NCI-H2171 (cell line): ENCODE results near the gene GPR27.

Experiments
- DNase-seq: peaks from one replicate; lab custom pipeline; 2025; lab: John Stamatoyannopoulos, UW

The GPR27 gene

GRCh38 chr3:71733319-71733718, 20.3 kb upstream of the GPR27 start:
- DNase-seq, result no peak

DNA sequence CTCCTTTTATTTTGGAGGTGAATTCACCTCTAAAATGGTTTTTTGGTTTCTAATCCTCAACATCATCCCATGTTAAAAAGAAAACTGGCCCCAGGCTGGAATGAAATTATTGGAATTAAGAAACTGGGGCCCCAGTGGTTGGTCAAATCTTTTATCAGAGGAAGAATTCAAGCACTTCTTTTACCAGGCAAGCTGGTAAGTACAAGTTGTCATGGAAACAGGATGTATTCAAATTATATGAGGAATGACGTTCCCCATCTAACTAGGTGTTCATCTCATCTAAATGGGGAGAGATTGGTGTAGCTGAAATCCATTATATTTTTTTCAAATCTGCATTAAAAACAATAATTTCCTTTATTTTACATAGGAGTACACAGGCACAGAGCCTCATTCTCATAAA, 18.8 kb upstream of the GPR27 start:
- DNase-seq, result no peak

DNA sequence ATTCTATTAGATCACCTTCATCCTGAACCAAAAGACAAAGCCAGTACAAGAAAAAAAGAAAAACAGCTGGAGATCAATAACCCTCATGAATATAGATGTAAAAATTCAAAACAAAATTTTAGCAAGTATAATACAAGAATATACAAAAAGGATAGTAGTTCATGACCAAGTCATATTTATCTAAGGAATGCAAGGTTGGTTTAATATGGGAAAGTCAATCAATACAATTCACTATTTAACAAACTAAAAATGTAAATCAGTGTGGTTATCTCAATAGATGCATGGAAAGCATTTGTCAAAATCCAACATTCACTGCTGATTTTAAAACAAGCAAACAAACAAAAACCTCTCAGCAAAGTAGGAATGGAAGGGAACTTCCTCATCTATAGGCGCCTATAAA, 11.0 kb upstream of the GPR27 start:
- no peak for DNase-seq

GRCh38 chr3:71744738-71745137, 8.9 kb upstream of the GPR27 start:
- DNase-seq, result no peak

DNA sequence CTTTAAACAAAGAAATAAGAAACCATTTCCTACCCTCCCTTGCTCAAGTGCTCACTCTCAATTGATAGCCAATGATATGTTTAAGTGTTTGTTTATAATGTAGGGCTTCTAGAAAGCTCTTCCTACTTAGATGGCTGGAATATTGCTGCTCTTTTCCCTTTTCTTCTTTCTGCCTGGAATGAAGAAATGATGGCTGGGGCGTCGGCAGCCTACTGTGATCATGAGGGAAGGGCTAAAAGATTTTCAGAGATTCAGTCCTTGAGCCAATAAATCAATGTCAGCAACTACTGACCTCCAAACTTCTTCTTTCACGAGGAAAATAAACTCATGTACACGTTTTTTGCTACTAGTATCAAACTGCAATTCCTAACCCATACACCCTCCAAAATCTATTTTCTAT, 2.1 kb upstream of the GPR27 start:
- no peak for DNase-seq

GRCh38 chr3:71752831-71753700, 589 bp upstream of the GPR27 start:
- no peak for DNase-seq

GRCh38 chr3:71754610-71755253, 1.1 kb downstream of the GPR27 start:
- no peak for DNase-seq

- DNase-seq, result no peak
Measured at GRCh38 chr3:71758091-71758490, 4.4 kb downstream of the GPR27 start.

DNA sequence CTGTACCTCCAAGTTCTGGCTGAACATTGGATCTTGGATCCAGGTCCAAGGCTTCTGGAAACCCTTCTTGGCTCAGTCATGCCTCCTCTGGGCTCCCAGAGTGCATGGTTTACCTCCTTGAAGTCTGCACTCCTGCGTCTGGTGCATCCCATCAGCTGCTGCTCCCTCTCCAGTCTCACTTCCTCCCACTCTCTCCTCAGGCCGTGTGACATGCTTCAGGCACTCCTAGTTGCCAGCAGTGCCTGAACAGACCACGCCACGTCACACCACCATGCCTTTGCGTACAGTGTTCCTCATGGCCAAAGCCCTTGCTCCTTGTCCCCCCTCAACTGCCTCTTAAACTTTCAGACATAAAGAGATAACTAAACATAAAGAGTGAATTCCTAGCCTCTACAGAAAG, 5.7 kb downstream of the GPR27 start:
- no peak for DNase-seq

GRCh38 chr3:71760140-71760539, 6.5 kb downstream of the GPR27 start:
- no peak for DNase-seq

GRCh38 chr3:71763426-71763825, 9.8 kb downstream of the GPR27 start:
- no peak for DNase-seq

- DNase-seq, result no peak
Measured at GRCh38 chr3:71771126-71771525, 17.5 kb downstream of the GPR27 start.

DNA sequence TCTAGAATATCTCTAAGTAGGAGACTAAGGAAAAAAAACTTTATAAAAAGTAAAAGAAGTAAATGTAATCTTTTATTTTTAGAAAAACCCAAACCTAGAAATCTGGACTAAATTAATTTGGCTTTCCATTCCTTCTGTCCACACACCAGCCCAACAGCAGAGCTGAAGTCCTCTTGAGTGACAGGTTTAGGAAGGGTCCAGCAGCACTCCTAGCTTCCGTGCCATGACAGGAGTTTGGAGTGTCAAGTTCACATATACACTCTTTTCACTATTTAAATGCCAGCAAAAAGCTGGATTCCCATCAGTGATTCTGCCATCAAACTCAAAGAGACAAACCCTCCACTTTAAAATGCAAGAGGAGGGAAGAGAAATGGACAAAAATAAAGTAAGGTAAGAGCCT, 18.2 kb downstream of the GPR27 start:
- no peak for DNase-seq

- no peak for DNase-seq
Measured at GRCh38 chr3:71776538-71776937, 22.9 kb downstream of the GPR27 start.

- no peak for DNase-seq
Measured at GRCh38 chr3:71778353-71778752, 24.7 kb downstream of the GPR27 start.

DNA sequence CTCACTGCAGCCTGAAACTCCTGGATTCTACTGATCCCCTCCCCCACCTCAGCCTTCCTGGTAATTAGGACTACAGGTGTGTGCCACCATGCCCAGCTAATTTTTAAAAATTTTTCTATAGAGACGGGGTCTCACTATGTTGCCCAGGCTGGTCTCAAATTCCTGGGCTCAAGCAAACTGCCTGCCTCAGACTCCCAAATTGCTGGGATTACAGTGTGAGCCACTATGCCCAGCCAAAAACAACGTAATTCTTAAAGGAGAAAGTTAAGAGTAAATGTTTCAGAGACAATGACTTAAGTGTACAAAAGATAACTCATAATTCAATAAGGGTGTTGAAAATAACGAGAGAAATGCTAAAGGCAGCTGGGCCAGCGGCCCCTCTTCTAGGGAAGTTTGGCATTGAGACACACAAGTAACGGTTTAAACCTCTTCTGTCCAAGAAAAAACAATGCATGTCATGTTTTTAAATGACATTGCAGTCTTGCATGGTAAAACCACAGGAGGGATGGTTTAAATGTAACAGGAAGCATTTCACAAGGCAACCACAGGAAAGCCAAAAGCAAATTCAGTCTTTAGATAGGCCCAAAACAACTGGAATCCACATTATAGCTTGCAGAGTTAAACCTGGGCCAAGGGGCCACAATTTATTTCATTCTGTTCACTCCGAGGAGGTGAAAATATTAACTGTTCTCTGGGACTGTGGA, 26.2 kb downstream of the GPR27 start:
- no peak for DNase-seq

DNA sequence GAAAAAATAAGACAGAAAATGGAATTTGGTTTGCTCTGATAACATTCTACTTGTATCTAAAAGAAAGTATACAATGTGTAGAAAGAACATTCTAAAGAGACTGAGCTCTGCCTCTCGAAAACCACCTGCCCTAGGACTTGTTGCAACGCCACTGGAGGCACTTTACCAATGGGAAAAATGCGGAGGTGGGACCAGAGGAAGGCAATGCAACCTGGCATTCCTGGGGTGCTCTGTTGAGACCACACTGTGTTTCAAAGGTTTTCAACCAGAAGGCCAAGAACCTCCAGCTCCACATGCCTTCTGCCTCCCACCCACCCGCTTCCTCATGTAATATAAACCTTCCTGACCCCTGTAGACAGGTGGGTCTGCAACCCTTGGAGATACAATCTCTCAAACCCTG, 26.8 kb downstream of the GPR27 start:
- no peak for DNase-seq

GRCh38 chr3:71783152-71783551, 29.5 kb downstream of the GPR27 start:
- no peak for DNase-seq

GRCh38 chr3:71784201-71784913, 30.7 kb downstream of the GPR27 start:
- no peak for DNase-seq

GRCh38 chr3:71784914-71785531, 31.4 kb downstream of the GPR27 start, which contains the start of gene PROK2:
Gene PROK2, minus strand, starts transcription at chr3:71785148. Its CDS starts 96 bp downstream, at chr3:71785052.
- peak; percentile 1 for DNase-seq

GRCh38 chr3:71785532-71786216, 32.0 kb downstream of the GPR27 start:
- DNase-seq, result no peak
